Left cardiac atrium (tissue), 4 donors: ENCODE measurements around the gene TEKT2. TPM values are rescaled to one million over a fixed set of nuclear protein-coding genes. Genes with fewer than 3 reads are reported as not detected.
A peak's percentile ranks its signal among the peaks of the same experiment; 100 is the strongest.

ENCODE experiments used
- ATAC-seq, 2 donors: fragments of 200-7000 bp; cut with Tn5 transposase; one replicate each; pipeline ENCODE4 v1.9.1; 2020; ENCODE audit warnings: mild to moderate bottlenecking in 2 of 2, moderate library complexity in 2 of 2
- DNase-seq: peaks from one replicate; pipeline ENCODE4 v3.0.0-alpha.2; 2020
- intact Hi-C, 2 donors: fragments of 100-400 bp; cut with DNase I; formaldehyde crosslinking; loops; one replicate each; pipeline versions ENCODE4 v1.14.1 to v1.15.1; 2022 to 2023
- total RNA-seq, 2 donors: library from RNA; stranded (reverse); fragmentation: NEBNext Ultra II Directional; extraction: Animal tissue kit (Norgen Biotek cat#: 25700); gene quantifications; one replicate each; pipeline ENCODE4 v1.2.1, GENCODE V29; 2021
- donor health status: DM: no; HTN: yes; CAD: no.
- donor health status: DM: no; HTN: yes; CAD: no; lungs with severe emphysema.
- donor health status: DM: yes; HTN: yes; CAD: no.
- donor health status: Dilated cardiomyopathy.

TEKT2 gene
- total RNA-seq, 2 donors from 2014 or later: 0.27 TPM; not detected in 1

DNA sequence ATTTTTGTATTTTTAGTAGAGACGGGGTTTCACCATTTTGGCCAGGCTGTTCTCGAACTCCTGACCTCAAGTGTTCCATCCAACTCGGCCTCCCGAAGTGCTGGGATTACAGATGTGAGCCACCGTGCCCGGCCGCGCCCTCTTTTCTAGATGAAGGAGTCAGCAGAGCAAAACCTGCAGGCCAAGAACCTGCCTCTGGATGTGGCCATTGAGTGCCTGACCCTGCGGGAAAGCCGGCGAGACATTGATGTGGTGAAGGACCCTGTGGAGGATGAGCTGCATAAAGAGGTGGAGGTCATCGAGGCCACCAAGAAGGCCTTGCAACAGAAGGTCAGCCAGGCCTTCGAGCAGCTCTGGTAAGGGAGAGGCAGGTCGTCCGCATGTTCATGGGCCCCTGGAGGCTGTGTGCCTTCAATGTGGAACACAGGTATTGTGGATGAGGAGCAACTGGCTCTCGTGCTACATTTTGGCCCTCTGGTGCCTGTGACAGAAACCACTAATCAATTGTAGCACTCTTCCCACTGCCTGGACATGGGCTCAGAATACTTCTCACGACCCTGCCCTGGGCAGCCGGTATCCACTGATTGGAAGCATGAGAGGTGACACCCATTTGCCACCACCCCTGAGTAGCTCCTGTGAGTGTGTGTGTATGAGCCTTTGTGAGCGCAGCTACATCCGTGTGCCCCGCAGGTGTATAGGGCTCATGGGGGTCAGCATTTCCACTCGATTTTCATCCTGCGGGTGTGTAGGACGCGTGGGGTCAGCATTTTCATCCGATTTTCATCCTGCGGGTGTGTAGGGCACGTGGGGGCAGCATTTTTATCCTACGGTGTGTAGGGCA, 2.0 kb downstream of the TEKT2 start:
- DNase-seq (no peak), ATAC-seq (no peak)
- intact Hi-C loops: no loop called here

DNA sequence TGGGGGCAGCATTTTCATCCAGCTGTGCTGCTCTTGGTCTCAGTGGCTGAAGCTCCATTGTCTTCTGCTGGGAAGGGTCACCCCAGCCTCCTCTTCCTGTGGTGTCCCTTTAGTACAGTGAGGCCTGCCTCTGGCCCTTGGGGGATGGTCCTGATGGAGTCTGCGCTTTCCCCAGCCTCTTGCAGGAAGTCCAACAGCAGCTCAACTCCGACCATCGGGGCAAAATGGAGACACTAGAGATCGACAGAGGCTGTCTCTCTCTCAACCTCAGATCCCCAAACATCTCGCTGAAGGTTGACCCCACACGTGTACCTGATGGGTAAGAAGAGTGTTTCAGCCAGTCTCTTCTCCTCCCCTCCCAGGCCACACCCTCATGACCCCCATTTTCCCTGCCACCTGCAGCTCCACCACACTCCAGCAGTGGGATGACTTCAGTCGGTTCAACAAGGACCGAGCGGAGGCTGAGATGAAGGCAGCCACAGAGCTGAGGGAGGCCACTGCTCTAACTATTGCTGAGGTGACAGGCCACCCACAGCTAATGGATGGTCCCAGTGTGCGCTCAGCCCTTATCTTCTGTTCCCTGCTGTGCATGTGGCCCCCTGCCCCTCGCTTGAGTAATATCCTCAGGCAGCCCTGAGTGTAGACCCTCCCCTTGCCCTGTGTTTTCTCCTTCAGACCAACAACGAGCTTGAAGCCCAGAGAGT, 2.8 kb downstream of the TEKT2 start:
- no peak for ATAC-seq
- intact Hi-C loops: no loop called here
- no peak for DNase-seq

DNA sequence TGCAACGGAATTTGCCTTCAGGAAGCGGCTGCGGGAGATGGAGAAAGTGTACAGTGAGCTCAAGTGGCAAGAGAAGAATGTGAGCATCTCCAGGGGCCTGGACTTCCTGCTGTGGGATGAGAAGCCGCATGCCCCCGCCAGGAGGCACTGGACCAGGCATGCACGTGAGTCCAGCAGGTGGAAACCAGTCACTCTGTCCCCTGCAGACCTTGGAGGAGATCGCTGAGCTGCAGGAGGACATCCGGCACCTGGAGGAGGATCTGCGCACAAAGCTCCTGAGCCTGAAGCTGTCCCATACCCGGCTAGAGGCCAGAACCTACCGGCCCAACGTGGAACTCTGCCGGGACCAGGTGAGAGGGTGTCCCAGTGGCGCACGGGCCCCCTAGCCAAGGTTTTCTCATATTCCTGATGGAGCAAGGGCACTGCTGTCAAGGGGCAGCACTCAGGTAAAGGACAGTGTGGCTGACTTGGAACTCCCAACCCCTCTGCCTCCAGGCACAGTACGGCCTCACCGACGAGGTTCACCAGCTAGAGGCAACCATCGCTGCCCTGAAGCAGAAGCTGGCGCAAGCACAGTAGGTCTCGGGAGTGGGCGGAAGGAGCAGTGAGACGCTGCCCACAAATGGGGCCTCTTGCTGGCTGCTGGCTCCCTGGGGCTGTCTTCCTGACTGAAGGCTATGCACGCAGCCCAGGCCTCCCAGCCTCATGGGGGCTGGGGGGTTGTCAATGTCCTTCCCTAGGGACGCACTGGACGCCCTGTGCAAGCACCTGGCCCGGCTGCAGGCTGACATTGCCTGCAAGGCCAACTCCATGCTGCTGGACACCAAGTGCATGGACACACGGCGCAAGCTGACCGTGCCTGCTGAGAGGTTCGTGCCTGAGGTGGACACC, 3.6 kb downstream of the TEKT2 start:
- intact Hi-C loops: no loop called here
- no peak for ATAC-seq
- no peak for DNase-seq

DNA sequence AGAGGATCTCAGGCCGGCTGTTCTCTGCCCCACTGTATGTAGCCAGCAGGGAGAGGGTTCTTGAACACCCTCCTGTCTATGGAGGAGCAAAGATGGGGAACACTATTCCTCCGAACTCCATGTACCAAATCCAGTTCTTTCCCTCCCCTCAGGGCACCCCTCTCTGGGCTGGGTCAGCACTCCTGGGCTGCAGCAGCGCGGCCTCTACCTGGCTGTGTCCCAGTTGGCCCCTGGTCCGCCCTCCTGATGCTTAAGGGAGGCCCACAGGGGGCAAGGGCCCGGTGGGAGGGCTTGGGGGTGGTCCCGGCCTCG, 4.3 kb downstream of the TEKT2 start:
- intact Hi-C loops: no loop called here
- DNase-seq (no peak), ATAC-seq (peak in 1 of 2 donors; percentile 14)

DNA sequence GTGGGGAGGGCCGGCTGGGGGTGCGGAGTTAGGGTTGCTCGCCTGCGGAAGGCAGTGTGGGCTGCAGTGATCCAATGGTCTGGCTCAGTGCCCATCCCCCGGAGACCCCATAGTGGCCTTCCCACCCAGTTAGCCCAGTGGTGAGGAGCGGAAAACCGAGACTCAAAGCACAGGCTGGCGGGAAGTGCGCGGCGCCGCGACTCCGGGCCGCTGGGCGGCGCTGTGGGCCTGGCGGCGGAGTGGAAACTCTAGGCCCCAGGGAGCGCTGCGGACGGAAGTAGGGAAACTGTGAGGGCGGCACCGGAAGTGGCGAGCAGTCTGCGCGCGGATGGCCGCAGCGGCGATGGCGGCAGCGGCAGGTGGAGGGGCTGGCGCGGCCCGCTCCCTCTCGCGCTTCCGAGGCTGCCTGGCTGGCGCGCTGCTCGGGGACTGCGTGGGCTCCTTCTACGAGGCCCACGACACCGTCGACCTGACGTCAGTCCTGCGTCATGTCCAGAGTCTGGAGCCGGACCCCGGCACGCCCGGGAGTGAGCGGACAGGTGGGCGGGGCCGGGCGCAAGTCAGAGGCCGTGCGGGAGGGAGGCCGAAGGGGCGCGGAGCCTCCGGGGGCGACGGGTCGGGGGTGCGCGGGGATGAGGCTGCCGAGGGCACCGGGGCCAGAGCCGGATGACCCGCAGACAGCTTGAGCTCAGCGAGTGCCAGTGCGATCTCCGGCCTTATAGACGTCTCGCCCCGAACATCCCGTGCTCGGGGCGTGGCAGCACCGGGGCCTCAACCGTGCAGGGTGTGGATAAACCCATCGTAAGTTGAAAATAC, 4.9 kb downstream of the TEKT2 start, which contains the start of gene ADPRS:
TSS of gene ADPRS (plus strand) at position 316 of the 816 bp plus-strand sequence. CDS start at position 329, 13 bp downstream.
- ATAC-seq (peak; percentile 92 to 95), DNase-seq (peak; percentile 92)
- intact Hi-C loops: no loop called here

DNA sequence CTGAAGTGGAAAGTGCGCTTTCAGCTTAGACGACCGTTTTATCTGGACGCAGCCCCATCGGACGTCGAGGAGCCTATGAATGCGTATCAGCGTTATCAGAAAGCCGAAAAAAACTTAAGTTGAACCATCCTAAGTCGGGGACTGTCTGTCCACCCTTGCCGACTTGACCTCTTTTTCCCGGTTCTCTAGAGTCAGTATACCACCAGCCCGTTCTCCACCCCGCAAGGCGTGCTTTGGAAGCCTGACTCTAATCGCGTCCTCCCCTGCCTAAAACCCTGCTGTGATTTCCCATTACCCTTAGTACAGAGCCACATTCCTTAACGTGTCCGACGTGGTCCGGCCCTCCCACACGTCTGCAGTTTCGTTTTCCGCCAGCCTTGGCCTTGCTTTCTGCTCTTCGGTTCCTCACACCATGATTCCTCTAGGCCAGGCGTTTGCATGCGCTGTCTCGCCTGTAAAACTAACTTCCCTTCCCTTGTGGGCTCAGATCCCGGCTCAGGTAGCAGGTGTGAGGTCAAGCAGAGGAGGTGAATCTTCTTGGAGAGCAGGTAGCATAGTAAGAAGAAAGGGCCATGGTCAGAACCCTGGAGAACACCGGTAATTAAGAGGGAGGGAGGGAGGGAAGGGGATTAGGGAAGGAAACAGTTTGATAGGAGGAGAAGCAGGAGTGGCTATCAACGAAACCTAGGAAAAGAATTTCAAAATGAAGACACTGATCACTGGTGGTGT, 5.7 kb downstream of the TEKT2 start:
- DNase-seq (no peak), ATAC-seq (peak in 1 of 2 donors; percentile 3)
- intact Hi-C loops: loop anchor here in 1 of 2 donors (10.0 kb wide), 1 partner anchor 335 kb away; no protein-coding TSS in a partner anchor

DNA sequence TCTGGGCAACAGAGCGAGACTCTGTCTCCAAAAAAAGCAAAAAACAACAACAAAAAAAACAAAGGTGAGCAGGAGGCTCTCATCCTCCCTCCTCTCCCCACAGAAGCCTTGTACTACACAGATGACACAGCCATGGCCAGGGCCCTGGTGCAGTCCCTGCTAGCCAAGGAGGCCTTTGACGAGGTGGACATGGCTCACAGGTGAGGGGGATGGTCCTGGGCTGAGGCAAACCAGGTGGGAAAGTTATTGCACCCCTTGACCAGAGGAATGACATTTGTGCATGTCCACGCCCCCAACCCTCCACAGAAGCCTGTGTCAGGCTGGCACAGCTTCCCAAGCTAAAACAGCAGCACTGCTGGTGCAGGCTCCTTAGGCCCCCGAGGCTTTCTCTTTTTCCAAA, 7.2 kb downstream of the TEKT2 start:
- no peak for ATAC-seq
- no peak for DNase-seq
- intact Hi-C loops: loop anchor here in 1 of 2 donors (10.0 kb wide), 1 partner anchor 334 kb away; no protein-coding TSS in a partner anchor

DNA sequence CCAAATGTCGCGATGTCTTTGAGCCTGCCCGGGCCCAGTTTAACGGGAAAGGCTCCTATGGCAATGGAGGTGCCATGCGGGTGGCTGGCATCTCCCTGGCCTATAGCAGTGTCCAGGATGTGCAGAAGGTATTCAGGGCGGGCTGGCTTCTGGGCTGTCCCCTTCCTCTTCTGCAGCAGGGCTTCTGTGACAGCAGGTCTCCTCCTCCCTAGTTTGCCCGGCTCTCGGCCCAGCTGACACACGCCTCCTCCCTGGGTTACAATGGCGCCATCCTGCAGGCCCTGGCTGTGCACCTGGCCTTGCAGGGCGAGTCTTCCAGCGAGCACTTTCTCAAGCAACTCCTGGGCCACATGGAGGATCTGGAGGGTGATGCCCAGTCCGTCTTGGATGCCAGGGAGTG, 7.8 kb downstream of the TEKT2 start:
- intact Hi-C loops: loop anchor here in 1 of 2 donors (10.0 kb wide), 1 partner anchor 333 kb away; no protein-coding TSS in a partner anchor
- ATAC-seq (no peak), DNase-seq (no peak)

DNA sequence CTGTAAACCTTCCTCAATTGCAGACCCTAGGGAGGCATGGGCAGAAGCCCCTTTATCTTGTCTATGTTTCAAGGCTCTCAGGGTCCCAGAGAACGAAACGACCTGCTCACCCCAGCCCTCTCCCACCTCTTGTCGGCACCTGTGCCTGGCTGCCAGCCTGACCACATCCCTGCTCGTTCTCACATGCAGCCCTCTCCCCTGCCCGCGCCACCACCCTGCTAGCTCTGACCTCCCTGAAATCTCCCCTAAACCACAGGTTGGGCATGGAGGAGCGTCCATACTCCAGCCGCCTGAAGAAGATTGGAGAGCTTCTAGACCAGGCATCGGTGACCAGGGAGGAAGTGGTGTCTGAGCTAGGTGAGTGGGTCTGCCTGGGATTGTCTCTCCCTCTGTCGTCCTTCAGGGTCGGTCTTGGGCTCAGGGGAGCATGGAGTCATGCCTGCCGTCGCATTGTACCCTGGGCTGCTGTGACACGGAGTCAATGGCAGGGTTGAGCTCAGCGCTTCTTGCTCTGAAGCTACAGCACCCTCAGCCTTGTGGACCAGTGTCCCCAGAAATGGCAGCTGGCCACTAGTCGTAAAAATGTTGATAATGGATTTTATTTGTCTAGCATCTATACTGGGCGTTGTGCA, 8.4 kb downstream of the TEKT2 start:
- ATAC-seq (no peak), DNase-seq (no peak)
- intact Hi-C loops: loop anchor here in 1 of 2 donors (10.0 kb wide), 1 partner anchor 333 kb away; no protein-coding TSS in a partner anchor

DNA sequence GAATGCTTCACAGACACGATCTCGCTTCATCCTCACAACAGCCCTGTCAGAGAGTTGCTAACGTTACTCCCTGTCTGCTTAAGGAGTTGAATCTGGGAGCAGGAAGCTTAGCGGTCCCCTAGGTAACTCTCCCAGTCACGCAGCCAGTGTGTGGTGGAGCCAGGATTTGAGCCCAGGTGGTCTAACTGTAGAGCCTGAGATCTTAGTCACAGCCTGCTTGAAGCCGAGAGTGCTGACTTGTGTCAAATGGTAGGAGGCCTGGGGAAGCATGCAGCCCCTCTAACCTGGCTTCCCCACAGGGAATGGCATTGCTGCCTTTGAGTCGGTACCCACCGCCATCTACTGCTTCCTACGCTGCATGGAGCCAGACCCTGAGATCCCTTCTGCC, 8.9 kb downstream of the TEKT2 start:
- intact Hi-C loops: loop anchor here in 1 of 2 donors (10.0 kb wide), 1 partner anchor 332 kb away; no protein-coding TSS in a partner anchor
- DNase-seq (no peak), ATAC-seq (no peak)

DNA sequence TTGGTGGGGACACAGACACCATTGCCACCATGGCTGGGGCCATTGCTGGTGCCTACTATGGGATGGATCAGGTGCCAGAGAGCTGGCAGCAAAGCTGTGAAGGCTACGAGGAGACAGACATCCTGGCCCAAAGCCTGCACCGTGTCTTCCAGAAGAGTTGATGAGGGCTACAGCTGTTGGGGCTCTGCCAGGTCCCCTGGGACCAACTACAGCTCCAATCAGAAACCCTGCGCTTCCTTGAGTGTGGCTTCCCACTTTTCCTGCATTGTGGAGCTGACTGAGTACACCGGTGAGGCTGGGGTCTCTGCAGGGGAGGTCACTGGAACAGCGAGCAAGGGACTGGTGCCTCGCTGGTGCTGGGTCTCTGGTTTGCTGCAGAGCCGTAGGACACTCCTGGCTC, 9.3 kb downstream of the TEKT2 start:
- intact Hi-C loops: loop anchor here in 1 of 2 donors (10.0 kb wide), 1 partner anchor 332 kb away; no protein-coding TSS in a partner anchor
- DNase-seq: no peak
- no peak for ATAC-seq

DNA sequence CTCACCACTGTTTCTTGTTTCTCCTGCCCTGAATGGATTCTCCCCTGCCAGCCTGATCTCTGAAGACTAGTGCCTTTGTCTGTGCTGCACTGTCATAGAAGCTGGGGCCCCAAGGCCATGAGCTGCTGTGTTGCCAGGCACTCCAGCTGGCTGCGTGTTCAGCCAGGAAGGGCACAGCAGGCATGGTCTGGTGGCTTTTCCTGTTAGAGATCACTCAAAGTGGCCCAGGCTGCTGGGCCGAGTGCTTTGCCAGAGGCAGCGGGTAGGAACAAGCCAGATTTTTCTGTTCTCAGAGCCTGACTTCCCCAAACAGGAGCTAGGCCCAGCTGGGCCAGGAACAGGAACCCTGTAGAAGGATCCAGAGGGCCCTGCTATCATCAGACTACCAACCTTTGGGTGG, 10.0 kb downstream of the TEKT2 start:
- no peak for ATAC-seq
- intact Hi-C loops: loop anchor here in 1 of 2 donors (10.0 kb wide), 1 partner anchor 331 kb away; no protein-coding TSS in a partner anchor

DNA sequence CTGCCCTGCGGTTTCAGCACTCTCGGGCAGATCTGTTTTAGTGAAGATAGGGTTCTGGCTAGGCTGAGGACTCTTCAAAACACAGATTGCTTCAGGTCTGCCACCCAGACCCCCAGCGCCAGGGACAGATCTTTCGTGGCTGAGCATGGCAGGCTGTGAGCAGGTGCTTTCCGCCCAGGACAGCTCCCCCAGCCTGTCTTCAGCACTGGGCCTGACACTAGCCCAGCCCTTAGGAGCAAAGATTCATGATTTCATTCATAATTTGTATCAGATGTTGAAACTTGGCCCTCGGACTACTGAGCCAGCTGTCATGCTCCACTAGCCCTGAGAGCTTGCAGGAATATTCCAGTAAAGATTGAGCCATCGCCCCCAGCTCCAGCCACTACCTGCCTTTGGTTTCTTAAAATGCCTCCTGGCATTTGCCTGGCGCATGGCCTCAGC, 10.7 kb downstream of the TEKT2 start:
- DNase-seq (no peak), ATAC-seq (no peak)
- intact Hi-C loops: loop anchor here in 1 of 2 donors (10.0 kb wide), 1 partner anchor 330 kb away; no protein-coding TSS in a partner anchor

More for the DNA sequence above, 10.0 kb downstream of the TEKT2 start:
- no peak for DNase-seq

DNA sequence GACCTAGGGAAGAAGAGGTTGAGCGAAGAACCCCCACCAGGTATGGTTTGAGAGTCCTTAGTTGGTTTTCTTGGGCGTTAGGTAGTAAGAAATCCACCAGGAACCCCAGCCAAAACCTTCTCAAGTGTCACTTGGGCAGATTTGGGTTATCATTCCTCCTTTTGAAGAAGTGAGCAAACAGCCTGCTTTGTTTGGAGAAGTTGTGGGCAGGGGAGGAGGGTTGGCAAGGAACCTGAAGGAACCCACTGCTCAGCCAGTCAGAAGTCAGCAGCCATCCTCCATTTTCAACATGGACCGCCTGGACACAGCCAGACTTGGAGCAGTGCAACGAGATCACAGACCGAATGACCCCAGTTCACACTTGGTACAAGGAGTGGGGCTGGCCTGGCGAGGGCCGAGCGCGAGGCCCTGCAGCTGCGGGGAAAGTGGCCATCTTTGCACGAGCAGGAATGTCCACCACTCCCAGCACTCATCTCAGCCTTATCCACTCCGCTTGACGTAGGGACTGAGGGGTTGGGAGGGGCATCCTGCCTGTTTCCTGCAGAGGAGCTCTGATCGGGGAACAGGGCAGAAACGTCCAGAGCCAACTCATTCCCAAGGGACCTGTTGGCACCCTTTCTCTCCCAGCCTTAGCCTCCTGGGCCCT, 12.0 kb downstream of the TEKT2 start:
- intact Hi-C loops: loop anchor here in 1 of 2 donors (10.0 kb wide), 1 partner anchor 329 kb away; no protein-coding TSS in a partner anchor
- DNase-seq: no peak
- no peak for ATAC-seq

DNA sequence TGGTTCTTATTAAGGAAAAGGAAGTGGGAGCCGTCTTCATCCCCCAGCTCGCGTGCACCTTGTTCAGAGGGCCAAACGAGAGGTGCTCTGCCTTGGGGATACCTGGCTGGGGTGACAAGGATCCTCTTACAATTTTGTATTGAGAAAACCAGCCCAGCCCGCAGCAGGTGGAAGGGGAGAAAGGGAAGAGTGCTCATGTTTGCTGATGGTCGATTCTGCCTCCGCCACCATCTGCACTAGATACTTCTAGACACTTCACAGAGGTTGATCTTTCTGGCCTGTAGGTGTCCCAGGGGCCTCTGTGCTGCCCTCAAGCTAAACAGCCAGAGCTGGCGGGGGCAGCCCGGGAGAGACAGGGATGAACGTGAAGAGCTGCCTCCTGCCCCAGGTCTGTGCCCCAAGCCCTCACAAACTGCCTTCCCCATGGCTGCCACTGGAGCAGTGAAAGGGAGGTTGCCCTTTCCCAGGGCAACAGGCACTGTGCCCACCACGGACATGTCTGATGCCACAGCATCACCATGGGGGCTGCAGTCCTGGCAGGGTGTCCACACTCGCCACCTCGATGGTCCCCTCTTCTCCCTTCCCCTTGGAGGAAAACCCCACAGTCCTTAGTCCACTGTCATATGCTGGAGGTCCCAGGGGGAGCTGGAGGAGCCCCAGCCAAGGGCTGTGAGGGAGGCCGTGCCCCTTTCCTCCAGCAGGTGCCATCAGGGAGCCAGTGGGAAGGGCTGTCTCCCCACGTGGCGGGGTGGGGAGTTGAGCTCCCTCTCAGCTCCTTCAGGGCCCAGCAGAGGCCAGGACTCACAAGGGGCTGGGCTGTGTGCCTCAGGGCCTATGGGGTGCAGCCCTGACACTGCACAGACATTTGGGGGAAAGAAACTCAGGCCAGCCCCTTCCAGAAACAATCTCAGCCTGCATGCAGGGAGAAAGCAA, 12.9 kb downstream of the TEKT2 start:
- intact Hi-C loops: loop anchor here in 1 of 2 donors (10.0 kb wide), 1 partner anchor 328 kb away; no protein-coding TSS in a partner anchor
- ATAC-seq: no peak
- no peak for DNase-seq
